ENCODE measurements around the gene FURIN. TPM values are rescaled to one million over a fixed set of nuclear protein-coding genes. Genes with fewer than 3 reads are reported as not detected.
"Not testable (repeated sequence)": the region's sequence is repeated elsewhere in the genome, so short reads cannot be mapped to it uniquely, and the experiment has no call there.

FURIN gene
- total and polyA plus RNA-seq, 4 donors: 57.1 to 159 (median 92.1) TPM

GRCh38 chr15:90840954-90841353, 27.4 kb upstream of the FURIN start:
- 83 to 84% methylated on average over 8 of the region's 8 CpGs for WGBS, 2 donors
- no peak for TF ChIP-seq CTCF (IDR thresholded peaks at IDR 0.05; ENCODE audit: control extremely low read depth, extremely low read depth)
- Histone ChIP-seq H3K4me1 (ENCODE audit: control insufficient read depth in 5 of 5, insufficient read depth in 5 of 5, low read length in 5 of 5) (peaks cover 0 to 8% (median 0%) of the 10 kb centered on the region in 5 donors), H3K27ac (ENCODE audit: low read depth in 1 of 2, low read length in 1 of 2) (peak overlapping the region in 1 of 2 donors; percentile 11), H3K27me3 (ENCODE audit: control insufficient read depth in 3 of 3, insufficient read depth in 3 of 3, low read length in 2 of 3) (no peaks in the 10 kb centered on the region), H3K9me3 (ENCODE audit: control insufficient read depth in 4 of 4, insufficient read depth in 3 of 4, low read length in 3 of 4) (no peaks in the 10 kb centered on the region), H3K9ac (ENCODE audit: insufficient read depth in 1 of 2, low read length in 2 of 2) (no peak overlapping the region), H3K36me3 (ENCODE audit: control insufficient read depth in 4 of 4, insufficient read depth in 4 of 4, low read length in 4 of 4) (no peaks in the 10 kb centered on the region), H3K4me3 (no peak overlapping the region)
- no peak for ATAC-seq (ENCODE audit: insufficient read depth, low FRiP score)
- no peak for DNase-seq

GRCh38 chr15:90844696-90845095, 23.7 kb upstream of the FURIN start:
- Histone ChIP-seq H3K4me1 (ENCODE audit: control insufficient read depth in 5 of 5, insufficient read depth in 5 of 5, low read length in 5 of 5) (peaks cover 0 to 5% (median 0%) of the 10 kb centered on the region in 5 donors), H3K36me3 (ENCODE audit: control insufficient read depth in 4 of 4, insufficient read depth in 4 of 4, low read length in 4 of 4) (no peaks in the 10 kb centered on the region), H3K9ac (ENCODE audit: insufficient read depth in 1 of 2, low read length in 2 of 2) (no peak overlapping the region), H3K27me3 (ENCODE audit: control insufficient read depth in 3 of 3, insufficient read depth in 3 of 3, low read length in 2 of 3) (no peaks in the 10 kb centered on the region), H3K27ac (ENCODE audit: low read depth in 1 of 2, low read length in 1 of 2) (peak overlapping the region in 1 of 2 donors; percentile 15), H3K9me3 (ENCODE audit: control insufficient read depth in 4 of 4, insufficient read depth in 3 of 4, low read length in 3 of 4) (no peaks in the 10 kb centered on the region), H3K4me3 (no peak overlapping the region)
- ATAC-seq (ENCODE audit: insufficient read depth, low FRiP score) (no peak), DNase-seq (no peak)
- WGBS, 2 donors: 54 to 74% methylated on average over 5 of the region's 5 CpGs
- TF ChIP-seq CTCF (IDR thresholded peaks at IDR 0.05; ENCODE audit: control extremely low read depth, extremely low read depth): no peak

- no peaks in the 10 kb centered on the region for H3K27me3 ChIP-seq (ENCODE audit: control insufficient read depth in 3 of 3, insufficient read depth in 3 of 3, low read length in 2 of 3)
- no peak overlapping the region for H3K4me3 ChIP-seq
- peak overlapping the region in 1 of 2 donors; percentile 64 for H3K27ac ChIP-seq (ENCODE audit: low read depth in 1 of 2, low read length in 1 of 2)
- DNase-seq: no peak
- ATAC-seq (ENCODE audit: insufficient read depth, low FRiP score): peak; percentile 66
- H3K9ac ChIP-seq (ENCODE audit: insufficient read depth in 1 of 2, low read length in 2 of 2): no peak overlapping the region
- H3K4me1 ChIP-seq (ENCODE audit: control insufficient read depth in 5 of 5, insufficient read depth in 5 of 5, low read length in 5 of 5): peaks cover 0 to 5% (median 0%) of the 10 kb centered on the region in 5 donors
- no peaks in the 10 kb centered on the region for H3K9me3 ChIP-seq (ENCODE audit: control insufficient read depth in 4 of 4, insufficient read depth in 3 of 4, low read length in 3 of 4)
- no peak for TF ChIP-seq CTCF (IDR thresholded peaks at IDR 0.05; ENCODE audit: control extremely low read depth, extremely low read depth)
- 55 to 69% methylated on average over 9 of the region's 9 CpGs for WGBS, 2 donors
- H3K36me3 ChIP-seq (ENCODE audit: control insufficient read depth in 4 of 4, insufficient read depth in 4 of 4, low read length in 4 of 4): no peaks in the 10 kb centered on the region
These were observed 23.0 kb upstream of the FURIN start for GRCh38 chr15:90845201-90845949.

GRCh38 chr15:90849424-90849823, 19.0 kb upstream of the FURIN start:
- not testable (repeated sequence) for H3K27ac ChIP-seq (ENCODE audit: low read depth in 1 of 2, low read length in 1 of 2); H3K27me3 ChIP-seq (ENCODE audit: control insufficient read depth in 3 of 3, insufficient read depth in 3 of 3, low read length in 2 of 3); ATAC-seq (ENCODE audit: insufficient read depth, low FRiP score); H3K9me3 ChIP-seq (ENCODE audit: control insufficient read depth in 4 of 4, insufficient read depth in 3 of 4, low read length in 3 of 4); H3K4me3 ChIP-seq; H3K9ac ChIP-seq (ENCODE audit: insufficient read depth in 1 of 2, low read length in 2 of 2); H3K4me1 ChIP-seq (ENCODE audit: control insufficient read depth in 5 of 5, insufficient read depth in 5 of 5, low read length in 5 of 5); H3K36me3 ChIP-seq (ENCODE audit: control insufficient read depth in 4 of 4, insufficient read depth in 4 of 4, low read length in 4 of 4); DNase-seq
- WGBS, 2 donors: 96 to 100% methylated on average over 1 of the region's 1 CpG

Measured in lung (tissue), 12 donors.